ENCODE measurements around the gene MESD. TPM values are rescaled to one million over a fixed set of nuclear protein-coding genes. Genes with fewer than 3 reads are reported as not detected.

MESD gene
- total RNA-seq, 2 donors from 2014 or later, result 36.8 to 39.0 TPM

DNA sequence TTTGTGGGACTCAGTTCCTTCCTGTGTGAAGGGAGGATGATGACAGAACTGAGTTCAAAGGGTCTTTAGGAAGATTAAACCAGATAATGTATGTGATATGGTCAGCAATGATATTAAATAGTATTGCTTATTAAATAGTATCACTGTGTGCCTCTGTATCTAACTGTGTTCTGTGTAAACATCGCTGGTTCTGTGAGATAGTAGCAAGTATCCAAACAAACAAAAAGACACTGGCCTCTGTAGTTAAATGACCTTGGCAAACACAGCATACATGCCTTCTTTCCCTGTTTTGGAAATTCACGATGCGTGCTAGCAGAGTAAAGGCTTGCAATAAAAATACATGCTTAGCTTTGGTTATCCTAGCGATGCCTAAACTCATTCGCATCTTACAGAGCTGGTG, 76.1 kb downstream of the MESD start:
- ATAC-seq (ENCODE audit: insufficient number of reproducible peaks, low FRiP score, low read depth) (no peak), DNase-seq (ENCODE audit: low spot score) (no peak)
- Histone ChIP-seq H3K9me3 (no peaks in the 10 kb centered on the region), H3K4me3 (no peak overlapping the region), H3K27ac (no peak overlapping the region), H3K27me3 (replicated peaks; ENCODE audit: insufficient read depth) (no peaks in the 10 kb centered on the region), H3K36me3 (peaks cover 11% of the 10 kb centered on the region), H3K4me1 (ENCODE audit: control insufficient read depth in 1 of 2, low read depth in 2 of 2) (no peaks in the 10 kb centered on the region)
- TF ChIP-seq, protein P1, sequence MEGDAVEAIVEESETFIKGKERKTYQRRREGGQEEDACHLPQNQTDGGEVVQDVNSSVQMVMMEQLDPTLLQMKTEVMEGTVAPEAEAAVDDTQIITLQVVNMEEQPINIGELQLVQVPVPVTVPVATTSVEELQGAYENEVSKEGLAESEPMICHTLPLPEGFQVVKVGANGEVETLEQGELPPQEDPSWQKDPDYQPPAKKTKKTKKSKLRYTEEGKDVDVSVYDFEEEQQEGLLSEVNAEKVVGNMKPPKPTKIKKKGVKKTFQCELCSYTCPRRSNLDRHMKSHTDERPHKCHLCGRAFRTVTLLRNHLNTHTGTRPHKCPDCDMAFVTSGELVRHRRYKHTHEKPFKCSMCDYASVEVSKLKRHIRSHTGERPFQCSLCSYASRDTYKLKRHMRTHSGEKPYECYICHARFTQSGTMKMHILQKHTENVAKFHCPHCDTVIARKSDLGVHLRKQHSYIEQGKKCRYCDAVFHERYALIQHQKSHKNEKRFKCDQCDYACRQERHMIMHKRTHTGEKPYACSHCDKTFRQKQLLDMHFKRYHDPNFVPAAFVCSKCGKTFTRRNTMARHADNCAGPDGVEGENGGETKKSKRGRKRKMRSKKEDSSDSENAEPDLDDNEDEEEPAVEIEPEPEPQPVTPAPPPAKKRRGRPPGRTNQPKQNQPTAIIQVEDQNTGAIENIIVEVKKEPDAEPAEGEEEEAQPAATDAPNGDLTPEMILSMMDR (IDR thresholded peaks at IDR 0.05), result no peak

DNA sequence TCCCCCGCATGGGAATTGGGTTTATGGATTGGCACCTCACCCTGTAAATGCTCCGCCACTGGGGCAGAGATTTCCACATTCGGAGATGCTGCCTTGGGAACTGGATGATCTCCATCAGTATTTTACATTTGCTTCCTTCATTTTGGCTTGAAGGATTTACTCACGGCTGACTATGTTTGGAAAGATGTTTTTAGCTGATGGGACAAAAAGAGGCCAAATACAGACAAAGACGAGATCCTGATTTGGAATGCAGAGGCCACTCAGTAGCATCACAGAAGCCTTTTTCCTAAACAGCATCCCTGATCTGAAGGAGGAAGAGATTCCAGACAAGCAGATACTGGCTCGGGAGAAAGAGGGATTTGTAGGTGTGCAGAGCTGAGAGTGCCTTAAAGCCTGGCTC, 76.9 kb downstream of the MESD start:
- no peak overlapping the region for H3K27ac ChIP-seq
- TF ChIP-seq, protein P1 (IDR thresholded peaks at IDR 0.05), result no peak
- peaks cover 11% of the 10 kb centered on the region for H3K36me3 ChIP-seq

GRCh38 chr15:80911821-80912220, 77.8 kb downstream of the MESD start:
- TF ChIP-seq, protein P1 (IDR thresholded peaks at IDR 0.05), result no peak
- Histone ChIP-seq H3K27ac (no peak overlapping the region), H3K4me3 (no peak overlapping the region), H3K4me1 (ENCODE audit: control insufficient read depth in 1 of 2, low read depth in 2 of 2) (no peaks in the 10 kb centered on the region), H3K27me3 (replicated peaks; ENCODE audit: insufficient read depth) (no peaks in the 10 kb centered on the region), H3K9me3 (no peaks in the 10 kb centered on the region), H3K36me3 (peaks cover 11% of the 10 kb centered on the region)
- DNase-seq (ENCODE audit: low spot score), result no peak
- ATAC-seq (ENCODE audit: insufficient number of reproducible peaks, low FRiP score, low read depth), result no peak

More for the DNA sequence above, 76.9 kb downstream of the MESD start:
- no peaks in the 10 kb centered on the region for H3K9me3 ChIP-seq
- ATAC-seq (ENCODE audit: insufficient number of reproducible peaks, low FRiP score, low read depth) (no peak), DNase-seq (ENCODE audit: low spot score) (no peak)
- H3K27me3 ChIP-seq (replicated peaks; ENCODE audit: insufficient read depth), result no peaks in the 10 kb centered on the region
- no peaks in the 10 kb centered on the region for H3K4me1 ChIP-seq (ENCODE audit: control insufficient read depth in 1 of 2, low read depth in 2 of 2)
- H3K4me3 ChIP-seq, result no peak overlapping the region

- Histone ChIP-seq H3K27me3 (replicated peaks; ENCODE audit: insufficient read depth) (no peaks in the 10 kb centered on the region), H3K36me3 (peaks cover 11% of the 10 kb centered on the region), H3K9me3 (no peaks in the 10 kb centered on the region), H3K4me1 (ENCODE audit: control insufficient read depth in 1 of 2, low read depth in 2 of 2) (no peaks in the 10 kb centered on the region), H3K4me3 (no peak overlapping the region), H3K27ac (no peak overlapping the region)
- ATAC-seq (ENCODE audit: insufficient number of reproducible peaks, low FRiP score, low read depth), result no peak
- DNase-seq (ENCODE audit: low spot score), result no peak
- TF ChIP-seq, protein P1 (IDR thresholded peaks at IDR 0.05), result no peak
Observed at GRCh38 chr15:80906159-80906766, 83.4 kb downstream of the MESD start.

DNA sequence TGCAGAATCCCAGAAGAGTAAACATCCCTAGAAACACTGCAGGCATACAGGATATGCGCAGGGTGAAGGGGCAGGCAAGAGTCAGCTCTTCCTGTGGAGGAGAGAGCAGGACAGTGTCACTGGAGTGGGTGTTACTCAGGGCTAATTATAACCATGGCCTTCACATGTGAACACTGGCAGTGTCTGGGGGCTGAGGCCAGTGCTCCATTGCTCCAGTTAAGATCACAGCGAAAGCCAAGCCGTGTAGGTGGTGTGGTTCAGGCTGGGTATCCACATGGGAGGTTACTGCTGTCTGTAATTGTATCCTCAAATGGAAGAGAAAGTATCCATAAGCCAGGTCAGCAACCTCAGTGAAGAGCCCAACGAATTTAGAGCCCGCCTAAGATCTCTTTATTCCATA, 84.6 kb downstream of the MESD start:
- ATAC-seq (ENCODE audit: insufficient number of reproducible peaks, low FRiP score, low read depth), result no peak
- Histone ChIP-seq H3K36me3 (peaks cover 3% of the 10 kb centered on the region), H3K27me3 (replicated peaks; ENCODE audit: insufficient read depth) (no peaks in the 10 kb centered on the region), H3K4me1 (ENCODE audit: control insufficient read depth in 1 of 2, low read depth in 2 of 2) (no peaks in the 10 kb centered on the region), H3K9me3 (no peaks in the 10 kb centered on the region), H3K27ac (no peak overlapping the region), H3K4me3 (no peak overlapping the region)
- no peak for DNase-seq (ENCODE audit: low spot score)
- TF ChIP-seq, protein P1 (IDR thresholded peaks at IDR 0.05), result no peak
